Liver (tissue), 9 donors: ENCODE data around the gene PHTF1. TPM values are rescaled to one million over a fixed set of nuclear protein-coding genes. Genes with fewer than 3 reads are reported as not detected.

Experiments
- DNase-seq: peaks from one replicate; pipeline ENCODE4 v3.0.0-alpha.2; 2017; ENCODE audit warnings: low spot score
- H3K27ac ChIP-seq, 2 donors: one replicate each; pipeline ENCODE4 v1.7.0; 2013; ENCODE audit warnings: inconsistent platforms in 2 of 2, low read length in 2 of 2, control low read depth in 1 of 2, low read depth in 1 of 2, mild to moderate bottlenecking in 1 of 2
- H3K27me3 ChIP-seq, 4 donors: one replicate each; pipeline versions ENCODE4 v1.6.1 to v1.7.0; 2013; ENCODE audit warnings: low read length in 3 of 4, inconsistent platforms in 1 of 4, mild to moderate bottlenecking in 1 of 4, moderate library complexity in 1 of 4; ENCODE audit not compliant: control insufficient read depth in 4 of 4, insufficient read depth in 4 of 4
- H3K36me3 ChIP-seq, 4 donors: one replicate each; pipeline versions ENCODE4 v1.6.1 to v1.7.0; 2013; ENCODE audit warnings: low read length in 3 of 4, mild to moderate bottlenecking in 3 of 4, low read depth in 1 of 4, moderate library complexity in 1 of 4; ENCODE audit not compliant: control insufficient read depth in 4 of 4, insufficient read depth in 3 of 4
- H3K4me1 ChIP-seq, 4 donors: one replicate each; pipeline versions ENCODE4 v1.6.1 to v1.7.0; 2013; ENCODE audit warnings: low read length in 3 of 4, mild to moderate bottlenecking in 3 of 4, moderate library complexity in 1 of 4; ENCODE audit not compliant: control insufficient read depth in 4 of 4, insufficient read depth in 4 of 4
- H3K4me3 ChIP-seq, 3 donors: one replicate each; pipeline versions ENCODE4 v1.6.1 to v1.7.0; 2013; ENCODE audit warnings: low read length in 3 of 3, control low read depth in 1 of 3, low read depth in 1 of 3, mild to moderate bottlenecking in 1 of 3
- H3K9ac ChIP-seq, 2 donors: one replicate each; pipeline ENCODE4 v1.7.0; 2013; ENCODE audit warnings: low read length in 2 of 2, mild to moderate bottlenecking in 2 of 2, moderate library complexity in 2 of 2, control low read depth in 1 of 2, low read depth in 1 of 2
- H3K9me3 ChIP-seq, 4 donors: one replicate each; pipeline versions ENCODE4 v1.6.1 to v1.7.0; 2013; ENCODE audit warnings: low read length in 3 of 4; ENCODE audit not compliant: control insufficient read depth in 4 of 4
- ATF3 ChIP-seq: IDR thresholded peaks from 2 replicates; pipeline ENCODE4 v1.6.1; 2016; ENCODE audit warnings: antibody characterized with exemption
- CTCF ChIP-seq: fragments of 150-350 bp; IDR thresholded peaks from 2 replicates; pipeline ENCODE4 v1.5.1; 2017; ENCODE audit warnings: improper control_type of control experiment, low read depth, low read length; ENCODE audit not compliant: missing input control
- EGR1 ChIP-seq, 2 donors: IDR thresholded peaks; 2 replicates each; pipeline ENCODE4 v1.6.1; 2016 to 2018; ENCODE audit warnings: antibody characterized with exemption in 2 of 2, low read depth in 2 of 2
- FOXA1 ChIP-seq: IDR thresholded peaks from 2 replicates; pipeline ENCODE4 v1.6.1; 2016; ENCODE audit warnings: antibody characterized with exemption
- FOXA2 ChIP-seq: IDR thresholded peaks from 2 replicates; pipeline ENCODE4 v1.6.1; 2016; ENCODE audit warnings: antibody characterized with exemption
- GABPA ChIP-seq, 2 donors: IDR thresholded peaks in 1 of 2; conservative IDR thresholded peaks in 1 of 2; 2 replicates each; pipeline ENCODE4 v1.6.1; 2016; ENCODE audit warnings: antibody characterized with exemption in 2 of 2, mild to moderate bottlenecking in 1 of 2, moderate library complexity in 1 of 2
- HNF4A ChIP-seq, 2 donors: conservative IDR thresholded peaks; 2 replicates each; pipeline ENCODE4 v1.6.1; 2016; ENCODE audit warnings: antibody characterized with exemption in 2 of 2, mild to moderate bottlenecking in 2 of 2
- HNF4G ChIP-seq: IDR thresholded peaks from 2 replicates; pipeline ENCODE4 v1.6.1; 2016; ENCODE audit warnings: antibody characterized with exemption
- JUND ChIP-seq, 2 donors: IDR thresholded peaks; 2 replicates each; pipeline ENCODE4 v1.6.1; 2016; ENCODE audit warnings: antibody characterized with exemption in 2 of 2
- MAX ChIP-seq: IDR thresholded peaks from 2 replicates; pipeline ENCODE4 v1.6.1; 2016; ENCODE audit warnings: antibody characterized with exemption
- NR2F2 ChIP-seq: IDR thresholded peaks from 2 replicates; pipeline ENCODE4 v1.6.1; 2016; ENCODE audit warnings: antibody characterized with exemption
- RAD21 ChIP-seq, 2 donors: IDR thresholded peaks; 2 replicates each; pipeline ENCODE4 v1.6.1; 2016; ENCODE audit warnings: antibody characterized with exemption in 2 of 2, mild to moderate bottlenecking in 2 of 2
- REST ChIP-seq: IDR thresholded peaks from 2 replicates; pipeline ENCODE4 v1.6.1; 2016; ENCODE audit warnings: antibody characterized with exemption, mild to moderate bottlenecking
- RXRA ChIP-seq, 2 donors: IDR thresholded peaks; 2 replicates each; pipeline ENCODE4 v1.6.1; 2017 to 2018; ENCODE audit warnings: antibody characterized with exemption in 2 of 2, mild to moderate bottlenecking in 1 of 2
- SP1 ChIP-seq: IDR thresholded peaks from 2 replicates; pipeline ENCODE4 v1.6.1; 2018; ENCODE audit warnings: antibody characterized with exemption, mild to moderate bottlenecking
- TAF1 ChIP-seq: conservative IDR thresholded peaks from 2 replicates; pipeline ENCODE4 v1.6.1; 2016; ENCODE audit warnings: antibody characterized with exemption, mild to moderate bottlenecking
- YY1 ChIP-seq: IDR thresholded peaks from 2 replicates; pipeline ENCODE4 v1.6.1; 2016; ENCODE audit warnings: antibody characterized with exemption, mild to moderate bottlenecking
- ZBTB33 ChIP-seq: IDR thresholded peaks from 2 replicates; pipeline ENCODE4 v1.6.1; 2016; ENCODE audit warnings: antibody characterized with exemption
- WGBS: extraction: QIAGEN DNeasy Blood & Tissue Kit; methylation state at CpG from one replicate; pipeline ENCODE4 v1.1.7; 2013; 5-methylcytosine and 5-hydroxymethylcytosine counted together
- polyA plus RNA-seq, 2 donors: library from polyadenylated mRNA; stranded (reverse) in 1 of 2; unstranded in 1 of 2; fragments of 200-250 nt in 1 of 2; fragments of >200 nt in 1 of 2; fragmentation: Nextera tagmentation in 1 of 2; extraction: Ambion mirVana in 1 of 2; gene quantifications; one replicate each; pipeline versions ENCODE4 v1.2.1 to v1.2.3, GENCODE V29; 2013 to 2015
- total RNA-seq, 2 donors: library from RNA; depleted of rRNA; stranded (reverse); fragments of >200 nt; gene quantifications; one replicate each; pipeline ENCODE4 v1.2.3, GENCODE V29; 2014
- donor health status: healthy.
- donor health status: healthy.
- donor health status: healthy.
- donor health status: healthy.
- donor health status: healthy.

PHTF1 gene
- total and polyA plus RNA-seq, 4 donors = 3.2 to 14.0 (median 7.3) TPM

- H3K27ac ChIP-seq = peak overlapping the region; percentile 6 to 36
- no peak overlapping the region for H3K9ac ChIP-seq
- H3K27me3 ChIP-seq = no peaks in the 10 kb centered on the region
- peaks cover under 1 to 24% (median 10%) of the 10 kb centered on the region in 4 donors for H3K4me1 ChIP-seq
- no peaks in the 10 kb centered on the region for H3K9me3 ChIP-seq
- DNase-seq = no peak
- TF ChIP-seq JUND (IDR thresholded peaks at IDR 0.05) = no peak
- TF ChIP-seq SP1 = no peak
- no peak for TF ChIP-seq RXRA (IDR thresholded peaks at IDR 0.05)
- no peak for TF ChIP-seq CTCF
- TF ChIP-seq ZBTB33 = no peak
- TF ChIP-seq FOXA1 = no peak
- no peak for TF ChIP-seq EGR1 (IDR thresholded peaks at IDR 0.05; ENCODE audit: low read depth in 2 of 2)
- no peak for TF ChIP-seq RAD21 (IDR thresholded peaks at IDR 0.05)
- no peak for TF ChIP-seq HNF4A (conservative IDR thresholded peaks at IDR 0.05)
- TF ChIP-seq FOXA2 = no peak
- TF ChIP-seq NR2F2 = no peak
- no peak for TF ChIP-seq YY1
- TF ChIP-seq TAF1 = no peak
- TF ChIP-seq GABPA (IDR thresholded peaks at IDR 0.05 in 1 of 2, conservative IDR thresholded peaks at IDR 0.05 in 1 of 2) = no peak
- no peak for TF ChIP-seq HNF4G
- no peak for TF ChIP-seq MAX
- H3K4me3 ChIP-seq = no peak overlapping the region
- 58% methylated on average over 4 of the region's 4 CpGs for WGBS
- no peaks in the 10 kb centered on the region for H3K36me3 ChIP-seq
Observed at GRCh38 chr1:113783254-113784103, 24.2 kb upstream of the PHTF1 start.

- Histone ChIP-seq H3K4me1 (peaks cover 0 to 23% (median 10%) of the 10 kb centered on the region in 4 donors), H3K9me3 (no peaks in the 10 kb centered on the region), H3K36me3 (no peaks in the 10 kb centered on the region), H3K9ac (no peak overlapping the region), H3K27ac (no peak overlapping the region), H3K27me3 (no peaks in the 10 kb centered on the region), H3K4me3 (no peak overlapping the region)
- 58% methylated on average over 2 of the region's 2 CpGs for WGBS
- no peak for DNase-seq
- TF ChIP-seq NR2F2 (no peak), SP1 (no peak), REST (no peak), HNF4A (conservative IDR thresholded peaks at IDR 0.05) (no peak), CTCF (no peak), MAX (no peak), RXRA (IDR thresholded peaks at IDR 0.05) (no peak), FOXA2 (no peak), HNF4G (no peak), JUND (IDR thresholded peaks at IDR 0.05) (no peak), EGR1 (IDR thresholded peaks at IDR 0.05; ENCODE audit: low read depth in 2 of 2) (no peak), TAF1 (no peak), FOXA1 (no peak), ATF3 (no peak), YY1 (no peak)
Observed at GRCh38 chr1:113782406-113782805, 23.1 kb upstream of the PHTF1 start.
